GM23338 (cell line): ENCODE results near the gene ACSF3. TPM values are rescaled to one million over a fixed set of nuclear protein-coding genes. Genes with fewer than 3 reads are reported as not detected.

Experiments
- ATAC-seq: fragments of 200-7000 bp; cut with Tn5 transposase; 3 replicates; pipeline ENCODE4 v1.9.1; 2020
- DNase-seq: peaks from one replicate; pipeline ENCODE4 v3.0.0-alpha.2; 2015; ENCODE audit warnings: low spot score
- H2AFZ ChIP-seq: fragments of 200-600 bp; sonication (generic); 2 replicates; pipeline ENCODE4 v1.8.0; 2016; ENCODE audit warnings: antibody characterized with exemption, mild to moderate bottlenecking, moderate library complexity
- H3F3A ChIP-seq: fragments of 200-600 bp; sonication (generic); replicated peaks from 2 replicates; pipeline ENCODE4 v1.8.0; 2017; ENCODE audit warnings: antibody characterized with exemption, mixed run types, low read depth
- H3K27ac ChIP-seq: fragments of 200-600 bp; sonication (generic); 2 replicates; pipeline ENCODE4 v1.6.1; 2016; ENCODE audit warnings: low read depth
- H3K27me3 ChIP-seq: fragments of 200-600 bp; sonication (generic); 2 replicates; pipeline ENCODE4 v1.8.0; 2016; ENCODE audit warnings: mild to moderate bottlenecking, mixed run types, moderate library complexity; ENCODE audit not compliant: insufficient read depth
- H3K36me3 ChIP-seq: fragments of 200-600 bp; sonication (generic); 2 replicates; pipeline ENCODE4 v1.8.0; 2016; ENCODE audit warnings: mild to moderate bottlenecking; ENCODE audit not compliant: insufficient read depth
- H3K4me1 ChIP-seq: fragments of 200-600 bp; sonication (generic); 2 replicates; pipeline ENCODE4 v1.8.0; 2016; ENCODE audit warnings: mild to moderate bottlenecking, moderate library complexity; ENCODE audit not compliant: insufficient read depth
- H3K4me2 ChIP-seq: fragments of 200-600 bp; sonication (generic); 2 replicates; pipeline ENCODE4 v1.7.1; 2017; ENCODE audit warnings: mixed run types
- H3K4me3 ChIP-seq: fragments of 200-600 bp; sonication (generic); 2 replicates; pipeline ENCODE4 v1.6.1; 2016; ENCODE audit warnings: mixed run types
- H3K79me2 ChIP-seq: fragments of 200-600 bp; sonication (generic); replicated peaks from 2 replicates; pipeline ENCODE4 v1.8.0; 2017; ENCODE audit warnings: mild to moderate bottlenecking; ENCODE audit not compliant: insufficient read depth
- H3K9me2 ChIP-seq: fragments of 200-600 bp; sonication (generic); 2 replicates; pipeline ENCODE4 v1.8.0; 2017; ENCODE audit not compliant: insufficient read depth
- H4K20me1 ChIP-seq: fragments of 200-600 bp; sonication (generic); replicated peaks from 2 replicates; pipeline ENCODE4 v1.8.0; 2017; ENCODE audit warnings: mild to moderate bottlenecking; ENCODE audit not compliant: insufficient read depth
- H3K27ac Mint-ChIP-seq: 2 replicates; pipeline ENCODE4 v1.8.0; 2020; ENCODE audit warnings: inconsistent platforms, mild to moderate bottlenecking, moderate library complexity, mixed read lengths
- H3K27me3 Mint-ChIP-seq: 3 replicates; pipeline ENCODE4 v1.8.0; 2022; ENCODE audit warnings: low read depth, mild to moderate bottlenecking, moderate library complexity, mixed read lengths, inconsistent platforms; ENCODE audit not compliant: insufficient read depth, poor library complexity
- H3K36me3 Mint-ChIP-seq: 3 replicates; pipeline ENCODE4 v1.8.0; 2021; ENCODE audit warnings: low read depth, mild to moderate bottlenecking, inconsistent platforms, moderate library complexity, mixed read lengths
- H3K4me1 Mint-ChIP-seq: 3 replicates; pipeline ENCODE4 v1.8.0; 2020; ENCODE audit warnings: mild to moderate bottlenecking, inconsistent platforms, mixed read lengths
- H3K4me3 Mint-ChIP-seq: 3 replicates; pipeline ENCODE4 v1.8.0; 2021; ENCODE audit warnings: moderate library complexity, mild to moderate bottlenecking, inconsistent platforms, mixed read lengths
- H3K9me3 Mint-ChIP-seq: 3 replicates; pipeline ENCODE4 v1.8.0; 2020; ENCODE audit warnings: moderate library complexity, mild to moderate bottlenecking, inconsistent platforms, mixed read lengths
- CREB1 ChIP-seq: fragments of 250-450 bp; sonication (Bioruptor Pico); IDR thresholded peaks from 2 replicates; pipeline ENCODE4 v1.5.0; 2020; ENCODE audit warnings: low read depth, mild to moderate bottlenecking, moderate library complexity
- ETS1 ChIP-seq: IDR thresholded peaks from 2 replicates; pipeline ENCODE4 v1.6.1; 2016; ENCODE audit warnings: antibody characterized with exemption
- JUNB ChIP-seq: IDR thresholded peaks from one replicate; pipeline ENCODE4 v1.6.1; 2016; ENCODE audit warnings: antibody characterized with exemption; ENCODE audit not compliant: unreplicated experiment
- STAT1 ChIP-seq: IDR thresholded peaks from one replicate; pipeline ENCODE4 v1.6.1; 2016; ENCODE audit warnings: antibody characterized with exemption; ENCODE audit not compliant: unreplicated experiment
- ZNF114 ChIP-seq: fragments of 250-450 bp; sonication (Bioruptor Pico); IDR thresholded peaks from 2 replicates; pipeline ENCODE4 v1.5.0; 2020; ENCODE audit warnings: mild to moderate bottlenecking, moderate library complexity
- ZNF331 ChIP-seq: fragments of 250-450 bp; sonication (Bioruptor Pico); IDR thresholded peaks from 2 replicates; pipeline ENCODE4 v1.5.0; 2020; ENCODE audit warnings: low read depth, mild to moderate bottlenecking, moderate library complexity
- polyA plus RNA-seq: library from polyadenylated mRNA; unstranded; fragments of >200 nt; fragmentation: Nextera tagmentation; extraction: Ambion mirVana; gene quantifications from 2 replicates; pipeline ENCODE4 v1.2.1, GENCODE V29; 2016
- total RNA-seq: library from RNA; depleted of rRNA; stranded (reverse); fragments of >200 nt; shearing (Covaris generic); gene quantifications from 2 replicates; pipeline ENCODE4 v1.2.3, GENCODE V29; 2014
- TF ChIP-seq, protein P1 (sequence below): fragments of 250-450 bp; sonication (Bioruptor Pico); IDR thresholded peaks from 2 replicates; pipeline ENCODE4 v1.5.0; 2020; ENCODE audit warnings: mild to moderate bottlenecking, moderate library complexity
- TF ChIP-seq, protein P2 (sequence below), 2 experiments: fragments of 200-600 bp in 1 of 2; sonication (generic) in 1 of 2; conservative IDR thresholded peaks; 2 replicates each; pipeline versions ENCODE4 v1.5.1 to v1.6.1; 2016 to 2017; ENCODE audit warnings: antibody characterized with exemption in 2 of 2, low read depth in 2 of 2, mild to moderate bottlenecking in 2 of 2, moderate library complexity in 1 of 2
- TF ChIP-seq, protein P3 (sequence below): IDR thresholded peaks from one replicate; pipeline ENCODE4 v1.6.1; 2018; ENCODE audit warnings: antibody characterized with exemption; ENCODE audit not compliant: unreplicated experiment

The ACSF3 gene
- total and polyA plus RNA-seq, 2 experiments from 2014 or later = 12.8 to 23.1 TPM

DNA sequence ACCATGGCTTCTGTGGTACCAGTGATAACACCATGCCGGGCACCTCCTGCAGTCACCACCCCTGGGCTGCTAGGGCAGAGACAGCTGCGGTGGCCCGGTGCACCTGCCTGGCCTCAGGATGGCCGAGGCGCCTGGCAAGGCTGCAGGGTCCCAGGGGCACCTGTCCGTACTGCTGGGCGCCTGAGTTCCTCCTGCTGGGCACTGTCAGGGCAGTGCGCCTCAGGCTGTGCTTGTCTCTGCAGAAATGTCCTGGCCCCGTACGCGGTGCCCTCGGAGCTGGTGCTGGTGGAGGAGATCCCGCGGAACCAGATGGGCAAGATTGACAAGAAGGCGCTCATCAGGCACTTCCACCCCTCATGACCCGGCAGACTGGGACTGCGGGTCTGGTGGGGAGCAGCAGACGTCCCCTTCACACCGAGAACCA lies 60.2 kb downstream of the ACSF3 start:
- H3K4me1 ChIP-seq = no peaks in the 10 kb centered on the region
- H3K9me3 Mint-ChIP-seq = peaks cover 32% of the 10 kb centered on the region
- peak; percentile 15 for ATAC-seq

More for the DNA sequence above, 60.2 kb downstream of the ACSF3 start:
- no peak overlapping the region for H3K4me3 ChIP-seq
- TF ChIP-seq CREB1 (CRISPR knock-in tag) (no peak), STAT1 (no peak), JUNB (no peak), ZNF331 (CRISPR knock-in tag) (no peak), ETS1 (no peak), ZNF114 (CRISPR knock-in tag) (no peak)
- TF ChIP-seq, protein P1, sequence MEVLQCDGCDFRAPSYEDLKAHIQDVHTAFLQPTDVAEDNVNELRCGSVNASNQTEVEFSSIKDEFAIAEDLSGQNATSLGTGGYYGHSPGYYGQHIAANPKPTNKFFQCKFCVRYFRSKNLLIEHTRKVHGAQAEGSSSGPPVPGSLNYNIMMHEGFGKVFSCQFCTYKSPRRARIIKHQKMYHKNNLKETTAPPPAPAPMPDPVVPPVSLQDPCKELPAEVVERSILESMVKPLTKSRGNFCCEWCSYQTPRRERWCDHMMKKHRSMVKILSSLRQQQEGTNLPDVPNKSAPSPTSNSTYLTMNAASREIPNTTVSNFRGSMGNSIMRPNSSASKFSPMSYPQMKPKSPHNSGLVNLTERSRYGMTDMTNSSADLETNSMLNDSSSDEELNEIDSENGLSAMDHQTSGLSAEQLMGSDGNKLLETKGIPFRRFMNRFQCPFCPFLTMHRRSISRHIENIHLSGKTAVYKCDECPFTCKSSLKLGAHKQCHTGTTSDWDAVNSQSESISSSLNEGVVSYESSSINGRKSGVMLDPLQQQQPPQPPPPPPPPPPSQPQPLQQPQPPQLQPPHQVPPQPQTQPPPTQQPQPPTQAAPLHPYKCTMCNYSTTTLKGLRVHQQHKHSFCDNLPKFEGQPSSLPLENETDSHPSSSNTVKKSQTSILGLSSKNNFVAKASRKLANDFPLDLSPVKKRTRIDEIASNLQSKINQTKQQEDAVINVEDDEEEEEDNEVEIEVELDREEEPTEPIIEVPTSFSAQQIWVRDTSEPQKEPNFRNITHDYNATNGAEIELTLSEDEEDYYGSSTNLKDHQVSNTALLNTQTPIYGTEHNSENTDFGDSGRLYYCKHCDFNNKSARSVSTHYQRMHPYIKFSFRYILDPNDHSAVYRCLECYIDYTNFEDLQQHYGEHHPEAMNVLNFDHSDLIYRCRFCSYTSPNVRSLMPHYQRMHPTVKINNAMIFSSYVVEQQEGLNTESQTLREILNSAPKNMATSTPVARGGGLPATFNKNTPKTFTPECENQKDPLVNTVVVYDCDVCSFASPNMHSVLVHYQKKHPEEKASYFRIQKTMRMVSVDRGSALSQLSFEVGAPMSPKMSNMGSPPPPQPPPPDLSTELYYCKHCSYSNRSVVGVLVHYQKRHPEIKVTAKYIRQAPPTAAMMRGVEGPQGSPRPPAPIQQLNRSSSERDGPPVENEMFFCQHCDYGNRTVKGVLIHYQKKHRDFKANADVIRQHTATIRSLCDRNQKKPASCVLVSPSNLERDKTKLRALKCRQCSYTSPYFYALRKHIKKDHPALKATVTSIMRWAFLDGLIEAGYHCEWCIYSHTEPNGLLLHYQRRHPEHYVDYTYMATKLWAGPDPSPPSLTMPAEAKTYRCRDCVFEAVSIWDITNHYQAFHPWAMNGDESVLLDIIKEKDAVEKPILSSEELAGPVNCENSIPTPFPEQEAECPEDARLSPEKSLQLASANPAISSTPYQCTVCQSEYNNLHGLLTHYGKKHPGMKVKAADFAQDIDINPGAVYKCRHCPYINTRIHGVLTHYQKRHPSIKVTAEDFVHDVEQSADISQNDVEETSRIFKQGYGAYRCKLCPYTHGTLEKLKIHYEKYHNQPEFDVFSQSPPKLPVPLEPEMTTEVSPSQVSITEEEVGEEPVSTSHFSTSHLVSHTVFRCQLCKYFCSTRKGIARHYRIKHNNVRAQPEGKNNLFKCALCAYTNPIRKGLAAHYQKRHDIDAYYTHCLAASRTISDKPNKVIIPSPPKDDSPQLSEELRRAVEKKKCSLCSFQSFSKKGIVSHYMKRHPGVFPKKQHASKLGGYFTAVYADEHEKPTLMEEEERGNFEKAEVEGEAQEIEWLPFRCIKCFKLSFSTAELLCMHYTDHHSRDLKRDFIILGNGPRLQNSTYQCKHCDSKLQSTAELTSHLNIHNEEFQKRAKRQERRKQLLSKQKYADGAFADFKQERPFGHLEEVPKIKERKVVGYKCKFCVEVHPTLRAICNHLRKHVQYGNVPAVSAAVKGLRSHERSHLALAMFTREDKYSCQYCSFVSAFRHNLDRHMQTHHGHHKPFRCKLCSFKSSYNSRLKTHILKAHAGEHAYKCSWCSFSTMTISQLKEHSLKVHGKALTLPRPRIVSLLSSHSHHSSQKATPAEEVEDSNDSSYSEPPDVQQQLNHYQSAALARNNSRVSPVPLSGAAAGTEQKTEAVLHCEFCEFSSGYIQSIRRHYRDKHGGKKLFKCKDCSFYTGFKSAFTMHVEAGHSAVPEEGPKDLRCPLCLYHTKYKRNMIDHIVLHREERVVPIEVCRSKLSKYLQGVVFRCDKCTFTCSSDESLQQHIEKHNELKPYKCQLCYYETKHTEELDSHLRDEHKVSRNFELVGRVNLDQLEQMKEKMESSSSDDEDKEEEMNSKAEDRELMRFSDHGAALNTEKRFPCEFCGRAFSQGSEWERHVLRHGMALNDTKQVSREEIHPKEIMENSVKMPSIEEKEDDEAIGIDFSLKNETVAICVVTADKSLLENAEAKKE (CRISPR knock-in tag) = no peak
- TF ChIP-seq, protein P2, sequence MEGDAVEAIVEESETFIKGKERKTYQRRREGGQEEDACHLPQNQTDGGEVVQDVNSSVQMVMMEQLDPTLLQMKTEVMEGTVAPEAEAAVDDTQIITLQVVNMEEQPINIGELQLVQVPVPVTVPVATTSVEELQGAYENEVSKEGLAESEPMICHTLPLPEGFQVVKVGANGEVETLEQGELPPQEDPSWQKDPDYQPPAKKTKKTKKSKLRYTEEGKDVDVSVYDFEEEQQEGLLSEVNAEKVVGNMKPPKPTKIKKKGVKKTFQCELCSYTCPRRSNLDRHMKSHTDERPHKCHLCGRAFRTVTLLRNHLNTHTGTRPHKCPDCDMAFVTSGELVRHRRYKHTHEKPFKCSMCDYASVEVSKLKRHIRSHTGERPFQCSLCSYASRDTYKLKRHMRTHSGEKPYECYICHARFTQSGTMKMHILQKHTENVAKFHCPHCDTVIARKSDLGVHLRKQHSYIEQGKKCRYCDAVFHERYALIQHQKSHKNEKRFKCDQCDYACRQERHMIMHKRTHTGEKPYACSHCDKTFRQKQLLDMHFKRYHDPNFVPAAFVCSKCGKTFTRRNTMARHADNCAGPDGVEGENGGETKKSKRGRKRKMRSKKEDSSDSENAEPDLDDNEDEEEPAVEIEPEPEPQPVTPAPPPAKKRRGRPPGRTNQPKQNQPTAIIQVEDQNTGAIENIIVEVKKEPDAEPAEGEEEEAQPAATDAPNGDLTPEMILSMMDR (conservative IDR thresholded peaks at IDR 0.05; ENCODE audit: low read depth in 2 of 2) = no peak
- TF ChIP-seq, protein P3, sequence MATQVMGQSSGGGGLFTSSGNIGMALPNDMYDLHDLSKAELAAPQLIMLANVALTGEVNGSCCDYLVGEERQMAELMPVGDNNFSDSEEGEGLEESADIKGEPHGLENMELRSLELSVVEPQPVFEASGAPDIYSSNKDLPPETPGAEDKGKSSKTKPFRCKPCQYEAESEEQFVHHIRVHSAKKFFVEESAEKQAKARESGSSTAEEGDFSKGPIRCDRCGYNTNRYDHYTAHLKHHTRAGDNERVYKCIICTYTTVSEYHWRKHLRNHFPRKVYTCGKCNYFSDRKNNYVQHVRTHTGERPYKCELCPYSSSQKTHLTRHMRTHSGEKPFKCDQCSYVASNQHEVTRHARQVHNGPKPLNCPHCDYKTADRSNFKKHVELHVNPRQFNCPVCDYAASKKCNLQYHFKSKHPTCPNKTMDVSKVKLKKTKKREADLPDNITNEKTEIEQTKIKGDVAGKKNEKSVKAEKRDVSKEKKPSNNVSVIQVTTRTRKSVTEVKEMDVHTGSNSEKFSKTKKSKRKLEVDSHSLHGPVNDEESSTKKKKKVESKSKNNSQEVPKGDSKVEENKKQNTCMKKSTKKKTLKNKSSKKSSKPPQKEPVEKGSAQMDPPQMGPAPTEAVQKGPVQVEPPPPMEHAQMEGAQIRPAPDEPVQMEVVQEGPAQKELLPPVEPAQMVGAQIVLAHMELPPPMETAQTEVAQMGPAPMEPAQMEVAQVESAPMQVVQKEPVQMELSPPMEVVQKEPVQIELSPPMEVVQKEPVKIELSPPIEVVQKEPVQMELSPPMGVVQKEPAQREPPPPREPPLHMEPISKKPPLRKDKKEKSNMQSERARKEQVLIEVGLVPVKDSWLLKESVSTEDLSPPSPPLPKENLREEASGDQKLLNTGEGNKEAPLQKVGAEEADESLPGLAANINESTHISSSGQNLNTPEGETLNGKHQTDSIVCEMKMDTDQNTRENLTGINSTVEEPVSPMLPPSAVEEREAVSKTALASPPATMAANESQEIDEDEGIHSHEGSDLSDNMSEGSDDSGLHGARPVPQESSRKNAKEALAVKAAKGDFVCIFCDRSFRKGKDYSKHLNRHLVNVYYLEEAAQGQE = no peak
- peaks cover 23% of the 10 kb centered on the region for H3K27me3 Mint-ChIP-seq
- DNase-seq = no peak
- no peak overlapping the region for H3K4me3 Mint-ChIP-seq
- H3K27ac ChIP-seq = no peak overlapping the region
- no peak overlapping the region for H3K27ac Mint-ChIP-seq
- no peak overlapping the region for H2AFZ ChIP-seq
- H3K36me3 Mint-ChIP-seq = peaks cover 37% of the 10 kb centered on the region
- H3K27me3 ChIP-seq = no peaks in the 10 kb centered on the region
- peaks cover 2% of the 10 kb centered on the region; the same call in 1 of the 3 replicates for H3K4me1 Mint-ChIP-seq
- 0 out of 2 replicates have a peak, but pooled peaks cover 6% of the 10 kb centered on the region for H3K9me2 ChIP-seq
- peaks cover 16% of the 10 kb centered on the region for H3F3A ChIP-seq
- no peaks in the 10 kb centered on the region for H3K79me2 ChIP-seq
- no peaks in the 10 kb centered on the region for H4K20me1 ChIP-seq
- H3K4me2 ChIP-seq = no peak overlapping the region
- H3K36me3 ChIP-seq = peaks cover 5% of the 10 kb centered on the region; the same call in 1 of the 2 replicates
